Endodermal cell (in vitro differentiated cells): ENCODE results near the gene TXNIP. TPM values are rescaled to one million over a fixed set of nuclear protein-coding genes. Genes with fewer than 3 reads are reported as not detected.

Source experiments
- DNase-seq: peaks from one replicate; pipeline ENCODE4 v3.0.0-alpha.2; 2017
- H3K27ac ChIP-seq: 2 replicates; pipeline ENCODE4 v1.5.1; 2013; ENCODE audit warnings: mild to moderate bottlenecking, low read depth, low read length, moderate library complexity
- H3K27me3 ChIP-seq: 2 replicates; pipeline ENCODE4 v1.6.1; 2013; ENCODE audit warnings: mild to moderate bottlenecking, low read length, moderate library complexity; ENCODE audit not compliant: insufficient read depth, control insufficient read depth, poor library complexity, severe bottlenecking
- H3K36me3 ChIP-seq: 2 replicates; pipeline ENCODE4 v1.7.0; 2013; ENCODE audit warnings: mild to moderate bottlenecking, low read length, moderate library complexity; ENCODE audit not compliant: control insufficient read depth, insufficient read depth
- H3K4me1 ChIP-seq: one replicate; pipeline ENCODE4 v1.7.0; 2013; ENCODE audit warnings: low read length; ENCODE audit not compliant: control insufficient read depth, insufficient read depth
- H3K4me3 ChIP-seq: 2 replicates; pipeline ENCODE4 v1.5.1; 2013; ENCODE audit warnings: mild to moderate bottlenecking, low read length, moderate library complexity
- H3K9ac ChIP-seq: 2 replicates; pipeline ENCODE4 v1.6.1; 2013; ENCODE audit warnings: mild to moderate bottlenecking, low read length, moderate library complexity; ENCODE audit not compliant: poor library complexity, severe bottlenecking; ENCODE audit errors: extremely low read depth
- H3K9me3 ChIP-seq: 2 replicates; pipeline ENCODE4 v1.6.1; 2013; ENCODE audit warnings: mild to moderate bottlenecking, low read length, moderate library complexity; ENCODE audit not compliant: control insufficient read depth
- H3K27ac Mint-ChIP-seq: 2 replicates; pipeline ENCODE4 v1.8.0; 2020; ENCODE audit warnings: mixed read lengths
- H3K27me3 Mint-ChIP-seq: 2 replicates; pipeline ENCODE4 v1.8.0; 2021; ENCODE audit warnings: mild to moderate bottlenecking, mixed read lengths; ENCODE audit not compliant: insufficient read depth
- H3K36me3 Mint-ChIP-seq: 2 replicates; pipeline ENCODE4 v1.8.0; 2020; ENCODE audit warnings: low read depth, mixed read lengths
- H3K4me1 Mint-ChIP-seq: 2 replicates; pipeline ENCODE4 v1.8.0; 2020; ENCODE audit warnings: mixed read lengths
- H3K4me3 Mint-ChIP-seq: 2 replicates; pipeline ENCODE4 v1.8.0; 2020; ENCODE audit warnings: mild to moderate bottlenecking, moderate library complexity, mixed read lengths
- H3K9me3 Mint-ChIP-seq: 2 replicates; pipeline ENCODE4 v1.8.0; 2020; ENCODE audit warnings: mild to moderate bottlenecking, mixed read lengths
- WGBS, 2 experiments: methylation state at CpG; one replicate each; pipeline versions ENCODE4 v1.1.5 to v1.1.7; 2013; ENCODE audit warnings: missing lambda C conversion rate in 2 of 2, mixed read lengths in 1 of 2; ENCODE audit not compliant: insufficient coverage in 1 of 2, insufficient read length in 1 of 2; 5-methylcytosine and 5-hydroxymethylcytosine counted together
- total RNA-seq, 2 donors: library from RNA; stranded (reverse); fragmentation: NEBNext Ultra II Directional in 1 of 2; extraction: Animal tissue kit (Norgen Biotek cat#: 25700) in 1 of 2; gene quantifications; 2 replicates in 1 of 2; 3 replicates in 1 of 2; pipeline ENCODE4 v1.2.1, GENCODE V29; 2021
- TF ChIP-seq, protein P1 (sequence below): fragments of 200-600 bp; sonication (generic); conservative IDR thresholded peaks from 2 replicates; pipeline ENCODE4 v1.5.0; 2021; ENCODE audit warnings: antibody characterized with exemption, mild to moderate bottlenecking

The TXNIP gene
- total RNA-seq, 2 donors from 2014 or later, result 9.9 to 12.2 TPM

DNA sequence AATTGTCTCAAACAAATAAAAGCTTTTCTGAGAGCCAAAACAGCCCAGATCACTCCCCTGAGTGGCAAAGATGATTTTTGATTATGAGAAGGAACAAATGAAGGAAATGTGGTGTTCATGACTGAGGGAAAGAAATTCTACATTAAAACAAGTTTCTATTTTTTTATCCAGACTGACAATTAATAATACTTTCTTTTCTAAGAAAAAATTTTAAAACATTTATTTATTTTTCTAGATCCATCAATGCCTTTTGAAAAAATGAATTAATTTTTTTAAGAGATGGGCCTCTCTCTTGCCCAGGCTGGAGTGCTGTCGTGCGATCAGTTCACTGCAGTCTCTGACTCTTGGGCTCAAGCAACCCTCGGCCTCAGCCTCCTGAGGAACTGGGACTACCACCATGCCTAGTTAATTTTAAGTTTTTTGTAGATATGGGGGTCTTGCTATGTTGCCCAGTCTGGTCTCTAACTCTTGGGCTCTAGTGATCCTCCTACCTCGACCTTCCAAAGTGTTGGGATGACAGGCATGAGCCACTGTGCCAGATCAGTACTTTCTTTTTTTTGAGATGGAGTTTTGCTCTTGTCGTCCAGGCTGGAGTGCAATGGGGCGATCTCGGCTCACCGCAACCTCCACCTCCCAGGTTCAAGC is 11.2 kb upstream of the TXNIP start:
- no peak overlapping the region for H3K9ac ChIP-seq
- no peaks in the 10 kb centered on the region for H3K27me3 ChIP-seq
- H3K27ac ChIP-seq, result no peak overlapping the region
- no peaks in the 10 kb centered on the region for H3K4me1 ChIP-seq
- DNase-seq, result no peak
- H3K4me3 ChIP-seq, result no peak overlapping the region
- H3K27ac Mint-ChIP-seq, result no peak overlapping the region
- H3K4me1 Mint-ChIP-seq, result no peaks in the 10 kb centered on the region
- no peaks in the 10 kb centered on the region for H3K9me3 ChIP-seq
- H3K9me3 Mint-ChIP-seq, result no peaks in the 10 kb centered on the region
- H3K36me3 Mint-ChIP-seq, result no peaks in the 10 kb centered on the region
- no peak overlapping the region for H3K4me3 Mint-ChIP-seq
- H3K36me3 ChIP-seq, result no peaks in the 10 kb centered on the region
- TF ChIP-seq, protein P1, sequence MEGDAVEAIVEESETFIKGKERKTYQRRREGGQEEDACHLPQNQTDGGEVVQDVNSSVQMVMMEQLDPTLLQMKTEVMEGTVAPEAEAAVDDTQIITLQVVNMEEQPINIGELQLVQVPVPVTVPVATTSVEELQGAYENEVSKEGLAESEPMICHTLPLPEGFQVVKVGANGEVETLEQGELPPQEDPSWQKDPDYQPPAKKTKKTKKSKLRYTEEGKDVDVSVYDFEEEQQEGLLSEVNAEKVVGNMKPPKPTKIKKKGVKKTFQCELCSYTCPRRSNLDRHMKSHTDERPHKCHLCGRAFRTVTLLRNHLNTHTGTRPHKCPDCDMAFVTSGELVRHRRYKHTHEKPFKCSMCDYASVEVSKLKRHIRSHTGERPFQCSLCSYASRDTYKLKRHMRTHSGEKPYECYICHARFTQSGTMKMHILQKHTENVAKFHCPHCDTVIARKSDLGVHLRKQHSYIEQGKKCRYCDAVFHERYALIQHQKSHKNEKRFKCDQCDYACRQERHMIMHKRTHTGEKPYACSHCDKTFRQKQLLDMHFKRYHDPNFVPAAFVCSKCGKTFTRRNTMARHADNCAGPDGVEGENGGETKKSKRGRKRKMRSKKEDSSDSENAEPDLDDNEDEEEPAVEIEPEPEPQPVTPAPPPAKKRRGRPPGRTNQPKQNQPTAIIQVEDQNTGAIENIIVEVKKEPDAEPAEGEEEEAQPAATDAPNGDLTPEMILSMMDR, result peak; percentile 31
- no peaks in the 10 kb centered on the region for H3K27me3 Mint-ChIP-seq
- 93 to 95% methylated on average over 6 to 8 of the region's 8 CpGs for WGBS, 2 experiments

DNA sequence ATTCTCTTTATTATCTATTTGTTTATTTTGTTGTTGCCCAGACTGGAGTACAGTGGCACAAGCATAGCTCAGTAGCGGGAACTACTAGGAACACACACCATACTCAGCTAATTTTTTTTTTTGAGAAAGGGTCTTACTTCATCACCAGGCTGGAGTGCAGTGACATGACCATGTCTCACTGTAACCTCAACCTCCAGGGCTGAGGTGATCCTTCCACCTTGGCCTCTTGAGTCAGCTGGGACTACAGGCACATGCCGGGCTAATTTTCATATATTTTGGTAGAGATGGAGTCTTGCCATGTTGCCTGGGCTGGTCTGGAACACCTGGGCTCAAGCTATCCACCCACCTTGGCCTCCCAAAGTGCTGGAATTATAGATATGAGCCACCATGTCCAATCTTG is 5.3 kb upstream of the TXNIP start:
- H3K4me1 ChIP-seq, result no peaks in the 10 kb centered on the region

DNA sequence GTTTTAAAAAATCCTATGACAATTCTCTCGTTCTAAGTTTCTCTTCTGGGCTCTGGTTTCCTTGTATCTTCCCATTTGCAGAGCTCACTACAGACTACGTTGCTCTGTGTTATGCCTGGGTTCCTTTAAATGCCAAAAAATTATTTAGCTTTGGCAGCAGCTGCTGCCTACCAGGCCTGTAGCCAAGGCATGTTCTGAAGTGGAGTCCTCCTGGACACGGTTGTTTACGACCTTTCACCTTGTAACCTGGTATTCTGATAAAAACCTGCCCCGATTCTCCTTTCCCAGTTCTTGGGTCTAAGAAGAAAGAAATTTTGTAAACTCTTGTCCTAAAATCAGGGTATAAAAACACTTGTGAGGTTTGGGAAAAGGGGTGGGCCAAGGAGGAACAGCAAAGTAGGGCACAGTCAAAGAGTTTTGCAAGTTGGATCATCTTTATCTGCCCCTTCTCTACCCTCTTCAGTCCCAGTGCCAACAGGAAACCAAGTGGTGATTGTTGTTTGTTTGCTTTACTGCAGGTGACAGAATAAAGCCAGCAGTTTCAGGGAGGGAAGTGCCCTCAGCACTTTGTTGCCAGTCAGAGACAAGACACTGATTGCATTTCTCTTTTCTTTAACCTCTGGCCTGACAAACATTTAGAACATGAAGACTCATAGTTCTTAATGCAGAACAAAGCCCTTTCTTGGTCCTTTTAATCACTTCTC is 3.1 kb upstream of the TXNIP start:
- no peaks in the 10 kb centered on the region for H3K4me1 ChIP-seq
- H3K27ac Mint-ChIP-seq, result peak overlapping the region; percentile 26
- TF ChIP-seq, protein P1, result no peak
- H3K9ac ChIP-seq, result no peak overlapping the region
- 90 to 95% methylated on average over 5 of the region's 5 CpGs for WGBS, 2 experiments
- H3K27me3 ChIP-seq, result no peaks in the 10 kb centered on the region
- no peaks in the 10 kb centered on the region for H3K9me3 ChIP-seq
- no peaks in the 10 kb centered on the region for H3K36me3 ChIP-seq
- no peaks in the 10 kb centered on the region for H3K9me3 Mint-ChIP-seq
- H3K27me3 Mint-ChIP-seq, result no peaks in the 10 kb centered on the region
- H3K4me1 Mint-ChIP-seq, result peaks cover 35% of the 10 kb centered on the region
- peaks cover 7% of the 10 kb centered on the region for H3K36me3 Mint-ChIP-seq
- H3K4me3 ChIP-seq, result no peak overlapping the region
- H3K27ac ChIP-seq, result no peak overlapping the region
- peak; percentile 44 for DNase-seq
- no peak overlapping the region for H3K4me3 Mint-ChIP-seq

More for the DNA sequence above, 5.3 kb upstream of the TXNIP start:
- no peak for DNase-seq
- Histone ChIP-seq H3K36me3 (no peaks in the 10 kb centered on the region), H3K27ac (no peak overlapping the region), H3K9ac (no peak overlapping the region), H3K27me3 (no peaks in the 10 kb centered on the region), H3K4me3 (no peak overlapping the region), H3K9me3 (no peaks in the 10 kb centered on the region)
- Mint-ChIP-seq H3K27ac (no peak overlapping the region), H3K27me3 (no peaks in the 10 kb centered on the region), H3K4me3 (no peak overlapping the region), H3K9me3 (no peaks in the 10 kb centered on the region), H3K4me1 (peaks cover 23% of the 10 kb centered on the region), H3K36me3 (no peaks in the 10 kb centered on the region)
- TF ChIP-seq, protein P1, result no peak
- 98% methylated on average over 2 of the region's 2 CpGs; no CpG with 5 or more reads in 1 of the 2 experiments for WGBS, 2 experiments
